ENCODE data around the gene PACSIN2.

DNA sequence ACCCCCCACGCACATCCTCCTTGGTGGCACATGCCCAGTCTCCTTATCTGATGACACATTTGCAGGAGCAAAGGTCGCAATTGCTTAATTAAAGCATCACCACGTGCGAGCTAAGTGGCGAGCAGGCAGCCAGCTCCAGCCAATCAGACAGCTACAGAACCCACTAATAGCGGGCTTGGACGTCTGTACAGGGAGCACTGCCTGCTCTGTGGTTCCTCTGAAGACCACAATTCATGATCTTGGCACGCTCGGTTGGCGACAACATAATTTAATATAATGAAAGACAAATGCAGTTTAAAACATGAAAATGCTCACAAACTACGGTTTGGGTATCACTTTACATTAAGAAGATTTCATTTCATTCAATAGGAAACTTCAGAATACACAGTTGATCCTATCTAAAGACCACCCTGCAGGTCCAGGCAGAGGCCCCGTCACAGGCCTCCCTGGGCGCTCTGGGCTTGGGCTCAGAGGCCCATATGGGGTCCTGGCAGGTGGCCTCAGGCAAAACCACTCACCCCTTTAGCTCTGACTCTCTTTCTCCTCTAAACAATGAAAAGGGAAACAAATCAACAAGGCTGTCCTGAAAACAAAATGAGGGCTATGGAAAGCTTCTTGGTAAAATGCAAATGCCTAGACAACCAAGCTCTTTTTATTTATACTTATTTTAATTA, 10.4 kb downstream of the PACSIN2 start:
- TF ChIP-seq CTCF (conservative IDR thresholded peaks at IDR 0.05) (no peak), EZH2 (IDR thresholded peaks at IDR 0.05; ENCODE audit: low read depth) (no peak)
